WTC11 (cell line): Measurements from ENCODE around the gene PF4V1. TPM values are rescaled to one million over a fixed set of nuclear protein-coding genes. Genes with fewer than 3 reads are reported as not detected.

Experiments used
- ATAC-seq: fragments of 200-7000 bp; cut with Tn5 transposase; 2 replicates; pipeline ENCODE4 v1.10.0; 2021; ENCODE audit warnings: mild to moderate bottlenecking, moderate library complexity
- CTCF ChIA-PET: fragments of 300-600 bp; sonication (Branson Sonifier 250); formaldehyde crosslinking; loops from one replicate; lab custom pipeline; 2021; ENCODE audit warnings: antibody characterized with exemption; lab: Charles Lee
- POLR2A ChIA-PET: fragments of 350-600 bp; sonication (Branson Sonifier 250); formaldehyde crosslinking; loops from one replicate; lab custom pipeline; 2021; ENCODE audit warnings: antibody characterized with exemption; lab: Charles Lee
- DNase-seq: peaks from one replicate; pipeline ENCODE4 v3.0.0; 2021; ENCODE audit warnings: low spot score
- H3K27ac Mint-ChIP-seq: 2 replicates; pipeline ENCODE4 v1.8.0; 2021; ENCODE audit warnings: mixed read lengths
- H3K27me3 Mint-ChIP-seq: 2 replicates; pipeline ENCODE4 v1.8.0; 2021; ENCODE audit warnings: low read depth, mild to moderate bottlenecking, moderate library complexity, mixed read lengths
- H3K36me3 Mint-ChIP-seq: 2 replicates; pipeline ENCODE4 v1.8.0; 2021; ENCODE audit warnings: mixed read lengths
- H3K4me1 Mint-ChIP-seq: 2 replicates; pipeline ENCODE4 v1.8.0; 2022; ENCODE audit warnings: mixed read lengths
- H3K4me3 Mint-ChIP-seq: 2 replicates; pipeline ENCODE4 v1.8.0; 2021; ENCODE audit warnings: mild to moderate bottlenecking, moderate library complexity, mixed read lengths
- H3K9me3 Mint-ChIP-seq: 2 replicates; pipeline ENCODE4 v1.8.0; 2021; ENCODE audit warnings: mixed read lengths
- CREM ChIP-seq: sonication (generic); formaldehyde crosslinking; IDR thresholded peaks from 2 replicates; pipeline ENCODE4 v1.8.1; 2022; ENCODE audit warnings: mild to moderate bottlenecking, missing genetic modification reagents, moderate library complexity
- ELF4 ChIP-seq: sonication (generic); formaldehyde crosslinking; IDR thresholded peaks from 2 replicates; pipeline ENCODE4 v1.8.1; 2022; ENCODE audit warnings: low read depth, mild to moderate bottlenecking, moderate library complexity, missing genetic modification reagents
- HMGA2 ChIP-seq: fragments of 250-450 bp; sonication (Bioruptor Pico); IDR thresholded peaks from 2 replicates; pipeline ENCODE4 v1.4.0; 2021; ENCODE audit warnings: mild to moderate bottlenecking, moderate library complexity
- JAZF1 ChIP-seq: fragments of 250-450 bp; sonication (Bioruptor Pico); IDR thresholded peaks from 2 replicates; pipeline ENCODE4 v1.9.0; 2021; ENCODE audit warnings: moderate library complexity, mild to moderate bottlenecking, inconsistent platforms
- KAT7 ChIP-seq: sonication (generic); formaldehyde crosslinking; IDR thresholded peaks from 2 replicates; pipeline ENCODE4 v1.8.1; 2023; ENCODE audit warnings: missing genetic modification reagents, mild to moderate bottlenecking, borderline replicate concordance
- NR3C1 ChIP-seq: sonication (generic); formaldehyde crosslinking; conservative IDR thresholded peaks from 2 replicates; pipeline ENCODE4 v1.8.1; 2023; ENCODE audit warnings: low read depth, mild to moderate bottlenecking, missing genetic modification reagents
- OVOL2 ChIP-seq: fragments of 250-450 bp; sonication (Bioruptor Pico); IDR thresholded peaks from 2 replicates; pipeline ENCODE4 v1.9.0; 2021; ENCODE audit warnings: mild to moderate bottlenecking, borderline replicate concordance
- RELA ChIP-seq: sonication (generic); formaldehyde crosslinking; IDR thresholded peaks from 2 replicates; pipeline ENCODE4 v1.8.1; 2022; ENCODE audit warnings: missing genetic modification reagents, mild to moderate bottlenecking, borderline replicate concordance
- SMAD3 ChIP-seq: sonication (generic); formaldehyde crosslinking; IDR thresholded peaks from 2 replicates; pipeline ENCODE4 v1.8.0; 2022; ENCODE audit warnings: missing genetic modification reagents, mild to moderate bottlenecking, borderline replicate concordance
- TCF7 ChIP-seq: sonication (generic); formaldehyde crosslinking; IDR thresholded peaks from 2 replicates; pipeline ENCODE4 v1.8.0; 2022; ENCODE audit warnings: mild to moderate bottlenecking, low read depth, missing genetic modification reagents, moderate library complexity
- ZBTB21 ChIP-seq: sonication (generic); formaldehyde crosslinking; IDR thresholded peaks from 2 replicates; pipeline ENCODE4 v1.8.1; 2023; ENCODE audit warnings: mild to moderate bottlenecking, missing genetic modification reagents, borderline replicate concordance
- ZNF219 ChIP-seq: sonication (generic); formaldehyde crosslinking; IDR thresholded peaks from 2 replicates; pipeline ENCODE4 v1.8.0; 2023; ENCODE audit warnings: missing genetic modification reagents, mild to moderate bottlenecking, borderline replicate concordance
- ZNF423 ChIP-seq: fragments of 250-450 bp; sonication (Bioruptor Pico); IDR thresholded peaks from 2 replicates; pipeline ENCODE4 v2.1.2; 2022; ENCODE audit warnings: mild to moderate bottlenecking, moderate library complexity
- total RNA-seq: library from RNA; stranded (reverse); gene quantifications from 3 replicates; pipeline ENCODE4 v1.2.3, GENCODE V29; 2021
- TF ChIP-seq, protein P1 (sequence below): fragments of 250-450 bp; sonication (Bioruptor Pico); conservative IDR thresholded peaks from 2 replicates; pipeline ENCODE4 v1.9.0; 2021; ENCODE audit warnings: mild to moderate bottlenecking
- TF ChIP-seq, protein P2 (sequence below): fragments of 250-450 bp; sonication (Bioruptor Pico); IDR thresholded peaks from 2 replicates; pipeline ENCODE4 v2.1.2; 2022; ENCODE audit warnings: mild to moderate bottlenecking, moderate library complexity
- TF ChIP-seq, protein P3 (sequence below): sonication (generic); formaldehyde crosslinking; IDR thresholded peaks from 2 replicates; pipeline ENCODE4 v1.8.1; 2023; ENCODE audit warnings: mild to moderate bottlenecking, missing genetic modification reagents

The PF4V1 gene
- total RNA-seq, 1 experiment from 2014 or later = not detected

DNA sequence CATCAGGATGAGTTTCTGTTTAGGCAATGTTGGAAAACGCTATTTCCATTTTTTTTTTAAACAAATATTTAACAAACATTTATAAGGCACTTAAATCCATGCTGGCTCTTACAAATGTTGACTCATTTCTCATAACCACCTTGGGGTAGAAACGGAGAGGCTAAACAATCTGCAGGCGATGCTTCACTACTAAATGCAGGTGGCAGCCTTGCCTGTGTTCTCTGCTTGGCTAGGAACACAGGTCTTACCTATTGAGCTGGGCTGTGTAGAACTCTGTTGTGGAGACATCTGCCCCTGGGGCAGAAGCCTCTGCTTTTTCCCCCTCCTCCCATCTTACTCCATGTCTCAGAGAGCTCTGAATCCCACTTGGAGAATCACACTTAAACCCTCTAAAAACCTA is 14.7 kb downstream of the PF4V1 start (continued):
- TF ChIP-seq ELF4 (CRISPR knock-in tag) (no peak), NR3C1 (CRISPR knock-in tag) (no peak), OVOL2 (CRISPR knock-in tag) (no peak), ZBTB21 (CRISPR knock-in tag) (no peak), HMGA2 (no peak), ZNF219 (no peak), SMAD3 (CRISPR knock-in tag) (no peak), TCF7 (CRISPR knock-in tag) (no peak), JAZF1 (CRISPR knock-in tag) (no peak)

DNA sequence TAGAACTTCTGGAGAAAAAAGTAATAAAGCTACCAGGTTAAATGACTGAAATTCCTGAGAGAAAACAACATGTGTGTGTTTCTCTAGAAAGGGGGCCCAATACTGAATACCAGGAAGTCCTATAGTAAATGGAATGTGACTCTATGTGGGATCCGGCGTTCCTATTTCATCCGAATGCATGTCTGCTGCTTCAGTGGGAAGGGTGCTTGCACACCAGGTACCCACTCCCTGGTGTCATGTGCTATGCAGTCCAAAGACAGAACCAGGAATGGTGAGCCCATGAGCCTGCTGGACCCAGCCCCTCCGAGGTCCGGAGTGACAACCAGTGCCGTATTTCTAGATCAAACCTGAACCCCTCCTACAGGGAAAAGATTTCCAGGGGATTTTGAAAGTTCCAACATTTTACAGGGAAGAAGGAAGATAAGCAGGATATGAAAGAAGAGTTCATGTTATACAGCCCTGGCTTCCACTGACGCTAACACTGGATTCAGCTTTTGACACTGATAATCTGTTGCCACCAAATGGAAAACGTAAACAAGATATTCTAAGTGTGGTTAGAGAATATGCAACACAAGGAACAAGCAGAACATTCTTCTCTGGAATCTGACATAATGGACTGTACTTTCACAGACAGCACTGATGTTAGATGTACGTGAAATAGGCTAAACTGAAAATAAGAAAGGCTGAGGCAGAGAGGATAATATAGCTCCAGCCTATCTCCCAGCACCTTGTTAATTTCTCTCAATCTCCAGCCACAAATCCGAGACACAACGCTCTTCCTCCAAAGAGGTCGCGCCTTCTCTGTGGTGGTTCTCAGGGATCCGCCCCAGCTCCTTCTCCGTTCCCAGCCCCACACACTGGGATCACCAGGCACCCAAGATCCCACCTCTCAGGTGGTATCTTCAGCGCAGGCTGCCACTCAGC is 15.4 kb downstream of the PF4V1 start:
- TF ChIP-seq SMAD3 (CRISPR knock-in tag) (no peak), RELA (CRISPR knock-in tag) (no peak), KAT7 (CRISPR knock-in tag) (no peak), ZNF423 (no peak), CREM (no peak)
- TF ChIP-seq, protein P1, sequence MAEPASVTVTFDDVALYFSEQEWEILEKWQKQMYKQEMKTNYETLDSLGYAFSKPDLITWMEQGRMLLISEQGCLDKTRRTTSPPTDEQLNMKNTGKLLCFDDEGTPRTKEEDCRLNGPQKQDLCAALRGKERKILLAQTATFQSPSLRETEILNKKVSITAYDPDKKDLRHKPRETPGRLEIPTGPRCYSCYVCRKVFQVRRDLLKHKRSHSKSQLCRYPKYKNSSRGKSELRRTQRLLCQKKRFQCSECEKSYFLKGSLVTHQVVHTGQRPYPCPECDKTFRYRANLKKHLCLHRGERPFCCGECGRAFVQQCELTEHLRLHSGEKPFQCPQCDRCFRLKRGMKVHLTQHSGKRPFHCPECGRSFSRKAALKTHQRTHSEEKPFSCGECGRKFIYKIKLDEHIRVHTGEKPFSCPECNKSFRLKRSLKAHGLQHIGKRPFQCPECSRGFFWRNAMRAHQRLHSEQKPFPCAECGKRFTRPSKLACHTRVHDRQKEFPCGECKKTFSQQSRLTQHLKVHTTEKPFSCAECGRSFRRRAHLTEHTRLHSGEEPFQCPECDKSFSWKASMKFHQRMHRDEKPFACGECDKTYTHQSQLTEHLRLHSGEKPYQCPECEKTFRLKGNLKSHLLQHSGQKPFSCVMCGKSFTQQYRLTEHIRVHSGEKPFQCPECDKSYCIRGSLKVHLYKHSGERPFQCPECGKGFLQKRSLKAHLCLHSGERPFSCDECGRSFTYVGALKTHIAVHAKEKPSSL (CRISPR knock-in tag) = no peak
- TF ChIP-seq, protein P2, sequence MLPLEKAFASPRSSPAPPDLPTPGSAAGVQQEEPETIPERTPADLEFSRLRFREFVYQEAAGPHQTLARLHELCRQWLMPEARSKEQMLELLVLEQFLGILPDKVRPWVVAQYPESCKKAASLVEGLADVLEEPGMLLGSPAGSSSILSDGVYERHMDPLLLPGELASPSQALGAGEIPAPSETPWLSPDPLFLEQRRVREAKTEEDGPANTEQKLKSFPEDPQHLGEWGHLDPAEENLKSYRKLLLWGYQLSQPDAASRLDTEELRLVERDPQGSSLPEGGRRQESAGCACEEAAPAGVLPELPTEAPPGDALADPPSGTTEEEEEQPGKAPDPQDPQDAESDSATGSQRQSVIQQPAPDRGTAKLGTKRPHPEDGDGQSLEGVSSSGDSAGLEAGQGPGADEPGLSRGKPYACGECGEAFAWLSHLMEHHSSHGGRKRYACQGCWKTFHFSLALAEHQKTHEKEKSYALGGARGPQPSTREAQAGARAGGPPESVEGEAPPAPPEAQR (CRISPR knock-in tag) = no peak
- TF ChIP-seq, protein P3, sequence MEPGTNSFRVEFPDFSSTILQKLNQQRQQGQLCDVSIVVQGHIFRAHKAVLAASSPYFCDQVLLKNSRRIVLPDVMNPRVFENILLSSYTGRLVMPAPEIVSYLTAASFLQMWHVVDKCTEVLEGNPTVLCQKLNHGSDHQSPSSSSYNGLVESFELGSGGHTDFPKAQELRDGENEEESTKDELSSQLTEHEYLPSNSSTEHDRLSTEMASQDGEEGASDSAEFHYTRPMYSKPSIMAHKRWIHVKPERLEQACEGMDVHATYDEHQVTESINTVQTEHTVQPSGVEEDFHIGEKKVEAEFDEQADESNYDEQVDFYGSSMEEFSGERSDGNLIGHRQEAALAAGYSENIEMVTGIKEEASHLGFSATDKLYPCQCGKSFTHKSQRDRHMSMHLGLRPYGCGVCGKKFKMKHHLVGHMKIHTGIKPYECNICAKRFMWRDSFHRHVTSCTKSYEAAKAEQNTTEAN (CRISPR knock-in tag) = no peak
- Mint-ChIP-seq H3K4me3 (peak overlapping the region; percentile 83), H3K4me1 (peaks cover 20% of the 10 kb centered on the region), H3K36me3 (no peaks in the 10 kb centered on the region), H3K27me3 (peaks cover 35% of the 10 kb centered on the region), H3K9me3 (no peaks in the 10 kb centered on the region), H3K27ac (peak overlapping the region; percentile 50; the same call in 1 of the 2 replicates)
- DNase-seq (no peak), ATAC-seq (peak; percentile 57)
- CTCF ChIA-PET = interaction anchor here (0.5 to 2.7 kb wide), 14 partner anchors 9 to 295 kb away, joined by 3 to 21 read pairs (median 4); partner anchors contain the start of genes CXCL3, CXCL5, CXCL6 and PF4
- POLR2A ChIA-PET = interaction anchor here (1.3 kb wide), 1 partner anchor 32 kb away, joined by 3 read pairs; the partner anchor contains the start of gene CXCL6
